Neural progenitor cell (in vitro differentiated cells): Measurements from ENCODE around the gene KCNQ1.

Experiments used
- CTCF ChIP-seq: fragments of 200-600 bp; sonication (generic); IDR thresholded peaks from 2 replicates; pipeline ENCODE4 v1.5.1; 2017; ENCODE audit warnings: antibody characterized with exemption, mild to moderate bottlenecking
- EZH2 ChIP-seq: fragments of 200-600 bp; sonication (generic); IDR thresholded peaks from 2 replicates; pipeline ENCODE4 v1.6.1; 2017; ENCODE audit warnings: antibody characterized with exemption, mild to moderate bottlenecking, moderate library complexity

GRCh38 chr11:2865922-2866577, 421.2 kb downstream of the KCNQ1 start:
- TF ChIP-seq CTCF (no peak), EZH2 (no peak)
